ENCODE data around the gene RFFL.

DNA sequence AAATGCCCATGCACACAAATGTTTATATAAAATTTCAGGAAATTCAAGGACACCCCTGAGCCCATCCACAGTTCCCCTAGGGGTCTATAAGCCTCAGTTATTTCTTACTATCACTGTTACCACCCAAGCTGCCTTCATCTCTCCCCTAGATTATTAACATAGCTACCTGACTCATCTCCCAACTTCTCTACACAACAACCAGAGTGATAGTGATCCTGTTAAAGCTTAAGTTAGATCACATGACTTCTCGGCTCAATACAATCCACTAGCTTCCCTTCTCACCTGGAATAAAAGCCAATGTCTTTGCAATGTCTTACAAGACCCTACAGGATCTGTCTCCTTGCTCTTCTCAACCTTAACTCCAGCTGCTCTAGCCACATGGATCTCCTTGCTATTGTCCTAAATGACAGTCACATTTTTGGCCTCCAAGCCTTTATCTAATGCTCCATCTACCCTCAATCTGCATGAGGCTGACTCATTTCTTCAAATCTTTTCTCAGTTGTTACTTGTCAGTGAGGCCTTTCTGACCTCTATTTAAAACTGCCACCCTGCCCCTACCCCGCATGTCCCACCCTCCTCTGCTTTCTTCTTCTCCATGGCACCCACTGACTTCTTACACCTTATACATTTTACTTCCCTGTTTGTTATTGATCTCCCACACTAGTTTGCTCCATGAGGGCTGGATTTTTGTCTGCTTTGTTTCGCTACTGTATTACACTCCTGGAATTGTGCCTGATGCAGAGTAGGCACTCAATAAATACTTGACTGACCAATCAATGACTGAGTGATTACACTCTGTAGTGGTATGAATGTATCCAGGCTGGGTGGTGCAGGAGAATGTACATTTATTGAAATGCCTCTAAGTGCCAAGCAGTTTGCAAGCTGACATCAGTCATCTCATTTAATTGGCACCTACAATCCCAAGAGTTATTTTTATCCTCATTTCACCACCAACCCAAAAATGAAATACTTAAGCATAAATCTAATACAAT lies 88.4 kb downstream of the RFFL start:
- TF ChIP-seq, protein P1, sequence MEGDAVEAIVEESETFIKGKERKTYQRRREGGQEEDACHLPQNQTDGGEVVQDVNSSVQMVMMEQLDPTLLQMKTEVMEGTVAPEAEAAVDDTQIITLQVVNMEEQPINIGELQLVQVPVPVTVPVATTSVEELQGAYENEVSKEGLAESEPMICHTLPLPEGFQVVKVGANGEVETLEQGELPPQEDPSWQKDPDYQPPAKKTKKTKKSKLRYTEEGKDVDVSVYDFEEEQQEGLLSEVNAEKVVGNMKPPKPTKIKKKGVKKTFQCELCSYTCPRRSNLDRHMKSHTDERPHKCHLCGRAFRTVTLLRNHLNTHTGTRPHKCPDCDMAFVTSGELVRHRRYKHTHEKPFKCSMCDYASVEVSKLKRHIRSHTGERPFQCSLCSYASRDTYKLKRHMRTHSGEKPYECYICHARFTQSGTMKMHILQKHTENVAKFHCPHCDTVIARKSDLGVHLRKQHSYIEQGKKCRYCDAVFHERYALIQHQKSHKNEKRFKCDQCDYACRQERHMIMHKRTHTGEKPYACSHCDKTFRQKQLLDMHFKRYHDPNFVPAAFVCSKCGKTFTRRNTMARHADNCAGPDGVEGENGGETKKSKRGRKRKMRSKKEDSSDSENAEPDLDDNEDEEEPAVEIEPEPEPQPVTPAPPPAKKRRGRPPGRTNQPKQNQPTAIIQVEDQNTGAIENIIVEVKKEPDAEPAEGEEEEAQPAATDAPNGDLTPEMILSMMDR (conservative IDR thresholded peaks at IDR 0.05; ENCODE audit: low read depth, low read length): no peak
- no peak for TF ChIP-seq EZH2phosphoT487 (IDR thresholded peaks at IDR 0.05; ENCODE audit: borderline replicate concordance, low read length)

Data from PC-3 (cell line).